ENCODE results near the gene SLC35D2.

The SLC35D2 gene

DNA sequence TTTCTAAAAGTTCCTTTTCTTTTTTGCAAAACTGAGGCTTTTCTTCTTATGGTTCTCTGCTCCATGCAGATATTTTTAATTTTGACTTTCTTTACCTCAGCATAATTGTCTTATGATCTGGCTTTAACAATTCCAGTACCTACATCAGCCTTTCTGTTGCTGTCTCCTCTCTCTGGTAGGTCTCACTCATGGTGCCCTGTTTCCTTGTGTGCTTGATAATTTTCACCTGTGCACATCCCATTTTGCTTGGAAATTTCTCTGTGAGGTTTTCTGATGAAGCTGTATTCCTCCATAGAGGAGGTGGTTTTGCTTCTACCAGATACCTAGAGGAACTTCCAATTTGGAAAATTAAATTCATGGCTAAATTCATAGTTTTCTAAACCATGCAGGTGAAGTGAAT, 79.3 kb downstream of the SLC35D2 start:
- Mint-ChIP-seq H3K36me3 (ENCODE audit: low read depth) (no peaks in the 10 kb centered on the region), H3K27me3 (ENCODE audit: low read depth, poor library complexity) (no peaks in the 10 kb centered on the region), H3K27ac (no peak overlapping the region), H3K9me3 (peaks cover 11% of the 10 kb centered on the region), H3K4me3 (no peak overlapping the region), H3K4me1 (peaks cover 32% of the 10 kb centered on the region)
- TF ChIP-seq, protein P1, sequence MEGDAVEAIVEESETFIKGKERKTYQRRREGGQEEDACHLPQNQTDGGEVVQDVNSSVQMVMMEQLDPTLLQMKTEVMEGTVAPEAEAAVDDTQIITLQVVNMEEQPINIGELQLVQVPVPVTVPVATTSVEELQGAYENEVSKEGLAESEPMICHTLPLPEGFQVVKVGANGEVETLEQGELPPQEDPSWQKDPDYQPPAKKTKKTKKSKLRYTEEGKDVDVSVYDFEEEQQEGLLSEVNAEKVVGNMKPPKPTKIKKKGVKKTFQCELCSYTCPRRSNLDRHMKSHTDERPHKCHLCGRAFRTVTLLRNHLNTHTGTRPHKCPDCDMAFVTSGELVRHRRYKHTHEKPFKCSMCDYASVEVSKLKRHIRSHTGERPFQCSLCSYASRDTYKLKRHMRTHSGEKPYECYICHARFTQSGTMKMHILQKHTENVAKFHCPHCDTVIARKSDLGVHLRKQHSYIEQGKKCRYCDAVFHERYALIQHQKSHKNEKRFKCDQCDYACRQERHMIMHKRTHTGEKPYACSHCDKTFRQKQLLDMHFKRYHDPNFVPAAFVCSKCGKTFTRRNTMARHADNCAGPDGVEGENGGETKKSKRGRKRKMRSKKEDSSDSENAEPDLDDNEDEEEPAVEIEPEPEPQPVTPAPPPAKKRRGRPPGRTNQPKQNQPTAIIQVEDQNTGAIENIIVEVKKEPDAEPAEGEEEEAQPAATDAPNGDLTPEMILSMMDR (IDR thresholded peaks at IDR 0.05) = no peak
- no peak for DNase-seq

GRCh38 chr9:96302021-96302420, 81.5 kb downstream of the SLC35D2 start, which contains the start of gene HSD17B3:
Gene HSD17B3, minus strand, starts transcription at chr9:96302176. Its CDS starts 72 bp downstream, at chr9:96302104.
- H3K27me3 Mint-ChIP-seq (ENCODE audit: low read depth, poor library complexity) = no peaks in the 10 kb centered on the region
- DNase-seq = no peak
- H3K9me3 Mint-ChIP-seq = peaks cover 11% of the 10 kb centered on the region
- peaks cover 32% of the 10 kb centered on the region for H3K4me1 Mint-ChIP-seq
- no peak within 1 kb of the TSS for H3K4me3 Mint-ChIP-seq
- H3K27ac Mint-ChIP-seq = no peak within 1 kb of the TSS
- H3K36me3 Mint-ChIP-seq (ENCODE audit: low read depth) = no peaks in the 10 kb centered on the region
- TF ChIP-seq, protein P1 (IDR thresholded peaks at IDR 0.05) = no peak

GRCh38 chr9:96299823-96300222, 83.7 kb downstream of the SLC35D2 start:
- no peak for DNase-seq
- Mint-ChIP-seq H3K27ac (no peak overlapping the region), H3K36me3 (ENCODE audit: low read depth) (no peaks in the 10 kb centered on the region), H3K4me1 (peaks cover 20% of the 10 kb centered on the region), H3K27me3 (ENCODE audit: low read depth, poor library complexity) (no peaks in the 10 kb centered on the region), H3K4me3 (no peak overlapping the region), H3K9me3 (peaks cover 13% of the 10 kb centered on the region)
- TF ChIP-seq, protein P1 (IDR thresholded peaks at IDR 0.05) = no peak

DNA sequence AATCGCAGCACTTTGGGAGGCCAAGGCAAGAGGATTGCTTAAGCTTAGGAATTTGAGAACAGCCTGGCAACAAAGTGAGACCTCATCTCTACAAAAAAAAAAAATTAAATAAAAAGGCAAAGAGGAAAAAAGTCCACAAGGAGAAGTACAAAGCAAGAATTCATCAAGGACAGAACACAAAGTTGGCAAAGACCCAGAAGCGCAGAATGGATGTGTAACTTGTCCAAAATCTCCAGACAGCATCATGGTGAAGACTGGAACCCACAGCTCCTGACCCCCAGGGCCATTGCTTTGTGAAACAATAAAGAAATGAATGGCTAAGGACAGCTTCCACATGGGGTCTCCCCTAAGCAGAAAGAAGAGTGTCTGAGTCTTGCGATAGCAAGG, 89.4 kb downstream of the SLC35D2 start:
- Mint-ChIP-seq H3K36me3 (ENCODE audit: low read depth) (peaks cover 4% of the 10 kb centered on the region), H3K9me3 (peaks cover 29% of the 10 kb centered on the region), H3K4me3 (no peak overlapping the region), H3K4me1 (peaks cover 15% of the 10 kb centered on the region), H3K27me3 (ENCODE audit: low read depth, poor library complexity) (no peaks in the 10 kb centered on the region), H3K27ac (no peak overlapping the region)
- DNase-seq = no peak
- TF ChIP-seq, protein P1 (IDR thresholded peaks at IDR 0.05) = no peak

- no peak for DNase-seq
- peaks cover 2% of the 10 kb centered on the region for H3K27me3 Mint-ChIP-seq (ENCODE audit: low read depth, poor library complexity)
- TF ChIP-seq, protein P1 (IDR thresholded peaks at IDR 0.05) = no peak
- peaks cover 4% of the 10 kb centered on the region for H3K36me3 Mint-ChIP-seq (ENCODE audit: low read depth)
- H3K4me1 Mint-ChIP-seq = peaks cover 20% of the 10 kb centered on the region
- peak overlapping the region; percentile 56 for H3K27ac Mint-ChIP-seq
- H3K4me3 Mint-ChIP-seq = no peak overlapping the region
- H3K9me3 Mint-ChIP-seq = peaks cover 29% of the 10 kb centered on the region
Observed at GRCh38 chr9:96293498-96294158, 89.9 kb downstream of the SLC35D2 start.

DNA sequence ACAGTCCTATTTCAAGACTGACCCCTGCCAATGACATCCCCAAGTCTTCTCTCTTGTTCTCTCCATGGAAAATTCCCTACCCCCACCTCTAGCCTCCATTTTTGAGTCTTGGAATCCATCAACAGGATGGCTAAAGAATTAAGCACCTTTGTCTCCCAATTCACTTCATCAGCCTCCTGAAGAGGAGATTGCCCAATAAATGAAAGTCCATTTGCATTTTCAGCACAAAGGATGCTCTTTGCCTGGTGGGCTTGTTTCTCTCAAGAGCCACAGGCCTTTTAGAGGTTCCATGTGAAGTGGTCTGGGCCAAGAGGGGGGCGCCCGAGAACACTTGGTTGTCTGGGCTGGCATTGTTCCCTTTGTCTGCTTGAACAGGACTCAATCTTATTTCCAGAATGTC, 94.1 kb downstream of the SLC35D2 start:
- peaks cover 39% of the 10 kb centered on the region for H3K9me3 Mint-ChIP-seq
- peak overlapping the region; percentile 26 for H3K27ac Mint-ChIP-seq
- peaks cover 20% of the 10 kb centered on the region for H3K4me1 Mint-ChIP-seq
- DNase-seq = no peak
- peaks cover 9% of the 10 kb centered on the region for H3K36me3 Mint-ChIP-seq (ENCODE audit: low read depth)
- TF ChIP-seq, protein P1 (IDR thresholded peaks at IDR 0.05) = no peak
- H3K27me3 Mint-ChIP-seq (ENCODE audit: low read depth, poor library complexity) = peaks cover 2% of the 10 kb centered on the region
- no peak overlapping the region for H3K4me3 Mint-ChIP-seq

Data from nephron progenitor cell (in vitro differentiated cells).